Cardiac fibroblast (primary cell): ENCODE measurements around the gene PARP1.

Source experiments
- DNase-seq, 2 donors: peaks; one replicate each; pipeline versions ENCODE4 v3.0.0 to v3.0.0-alpha.2; 2010; ENCODE audit warnings: low read depth in 2 of 2
- H3K4me3 ChIP-seq, 2 donors: replicated peaks in 1 of 2; 1 replicate in 1 of 2; 2 replicates in 1 of 2; pipeline ENCODE4 v1.5.1; 2011; ENCODE audit warnings: low read depth in 2 of 2, low read length in 2 of 2, mild to moderate bottlenecking in 2 of 2, moderate library complexity in 1 of 2
- CTCF ChIP-seq: IDR thresholded peaks from one replicate; pipeline ENCODE4 v1.5.1; 2011; ENCODE audit warnings: low read depth, mild to moderate bottlenecking, low read length, inconsistent platforms

The PARP1 gene

GRCh38 chr1:226371027-226371694 lies 36.7 kb downstream of the PARP1 start:
- no peak for TF ChIP-seq CTCF
- no peak overlapping the region for H3K4me3 ChIP-seq
- DNase-seq: no peak

- TF ChIP-seq CTCF: no peak
- no peak overlapping the region for H3K4me3 ChIP-seq
- DNase-seq: no peak
These were observed 37.6 kb downstream of the PARP1 start for GRCh38 chr1:226370144-226370923.

- H3K4me3 ChIP-seq: no peak overlapping the region
- no peak for TF ChIP-seq CTCF
- DNase-seq: no peak
These were observed 38.8 kb downstream of the PARP1 start for GRCh38 chr1:226369110-226369509.

DNA sequence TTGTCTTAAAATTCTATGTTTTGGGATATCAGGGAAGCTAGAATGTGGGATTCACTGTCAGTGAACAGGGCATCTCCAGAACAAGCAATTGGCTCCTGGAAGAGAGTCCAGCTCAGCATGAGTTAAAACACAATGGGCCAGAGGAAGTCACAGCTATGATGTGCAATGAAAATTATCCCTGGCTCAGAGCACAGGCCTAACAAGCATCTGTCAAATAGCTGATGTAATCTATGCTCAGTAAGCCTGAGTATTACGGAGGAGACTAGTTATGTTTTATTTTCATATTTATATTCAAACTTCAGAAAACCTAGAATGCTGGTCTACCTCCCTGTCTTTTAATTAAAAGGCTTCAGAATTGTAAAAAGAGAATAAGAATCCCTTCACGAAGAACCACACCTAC lies 41.6 kb downstream of the PARP1 start:
- no peak for TF ChIP-seq CTCF
- no peak overlapping the region for H3K4me3 ChIP-seq
- DNase-seq: peak in 1 of 2 donors; percentile 53

DNA sequence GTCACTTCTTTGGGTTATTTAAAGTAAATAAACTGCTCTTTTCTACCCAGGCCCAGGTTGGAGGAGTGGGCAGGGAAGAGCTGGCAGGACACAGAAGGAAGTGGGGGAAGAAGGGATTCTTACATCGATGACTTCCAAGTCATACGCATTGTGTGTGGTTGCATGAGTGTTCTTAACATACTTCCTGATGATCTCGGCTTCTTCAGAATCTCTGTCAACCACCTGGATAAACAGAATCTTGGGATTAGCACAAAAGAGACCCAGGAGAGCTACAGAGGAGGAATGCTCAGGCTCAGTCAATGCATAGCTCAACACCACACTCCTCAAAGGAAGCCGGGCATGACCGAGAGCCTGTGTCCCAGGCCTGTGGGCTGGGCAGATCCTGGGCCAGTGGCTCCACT lies 42.1 kb downstream of the PARP1 start:
- peak in 1 of 2 donors; percentile 85 for DNase-seq
- no peak for TF ChIP-seq CTCF
- no peak overlapping the region for H3K4me3 ChIP-seq

GRCh38 chr1:226364901-226365565 lies 42.9 kb downstream of the PARP1 start:
- TF ChIP-seq CTCF: no peak
- no peak for DNase-seq
- no peak overlapping the region for H3K4me3 ChIP-seq
